PC-3 (cell line): ENCODE results near the gene PIAS3.

Source experiments
- CTCF ChIP-seq: fragments of 300-600 bp; sonication (generic); conservative IDR thresholded peaks from 2 replicates; pipeline ENCODE4 v1.5.1; 2017; ENCODE audit warnings: antibody characterized with exemption, low read depth, mild to moderate bottlenecking, low read length
- EZH2 ChIP-seq: fragments of 300-600 bp; sonication (generic); IDR thresholded peaks from one replicate; pipeline ENCODE4 v1.6.1; 2017; ENCODE audit warnings: antibody characterized with exemption, mild to moderate bottlenecking, low read length; ENCODE audit not compliant: unreplicated experiment

GRCh38 chr1:145806844-145807243 lies 52.0 kb downstream of the PIAS3 start:
- TF ChIP-seq EZH2 (no peak), CTCF (no peak)
